H9 (cell line): ENCODE measurements around the gene TAF1A. TPM values are rescaled to one million over a fixed set of nuclear protein-coding genes. Genes with fewer than 3 reads are reported as not detected.

Source experiments
- DNase-seq: peaks from one replicate; pipeline ENCODE4 v3.0.0-alpha.2; 2017
- H2AFZ ChIP-seq: one replicate; pipeline ENCODE4 v1.6.1; 2013; ENCODE audit warnings: mild to moderate bottlenecking, low read length, control low read depth, moderate library complexity
- H2AK5ac ChIP-seq: 2 replicates; pipeline ENCODE4 v1.6.1; 2013; ENCODE audit warnings: low read length, control low read depth, mixed read lengths; ENCODE audit not compliant: insufficient read length
- H2BK120ac ChIP-seq: one replicate; pipeline ENCODE4 v1.6.1; 2013; ENCODE audit warnings: low read depth, mild to moderate bottlenecking, low read length, control low read depth, inconsistent platforms; ENCODE audit not compliant: poor library complexity, severe bottlenecking
- H2BK12ac ChIP-seq: 2 replicates; pipeline ENCODE4 v1.6.1; 2013; ENCODE audit warnings: low read length, control low read depth, mixed read lengths, low read depth; ENCODE audit not compliant: insufficient read length
- H2BK15ac ChIP-seq: 2 replicates; pipeline ENCODE4 v1.6.1; 2013; ENCODE audit warnings: low read depth, low read length, control low read depth
- H2BK20ac ChIP-seq: one replicate; pipeline ENCODE4 v1.6.1; 2013; ENCODE audit warnings: low read depth, mild to moderate bottlenecking, low read length, control low read depth, inconsistent platforms; ENCODE audit not compliant: poor library complexity, severe bottlenecking
- H2BK5ac ChIP-seq: 2 replicates; pipeline ENCODE4 v1.6.1; 2013; ENCODE audit warnings: low read length, control low read depth, mixed read lengths; ENCODE audit not compliant: insufficient read length
- H3K14ac ChIP-seq: 2 replicates; pipeline ENCODE4 v1.6.1; 2013; ENCODE audit warnings: low read length, control low read depth; ENCODE audit not compliant: insufficient read depth
- H3K18ac ChIP-seq: 2 replicates; pipeline ENCODE4 v1.6.1; 2013; ENCODE audit warnings: low read depth, mild to moderate bottlenecking, mixed read lengths, low read length, control low read depth; ENCODE audit not compliant: insufficient read length
- H3K23ac ChIP-seq: 2 replicates; pipeline ENCODE4 v1.6.1; 2013; ENCODE audit warnings: low read length, control low read depth, mixed read lengths, low read depth; ENCODE audit not compliant: insufficient read length
- H3K23me2 ChIP-seq: 2 replicates; pipeline ENCODE4 v1.6.1; 2013; ENCODE audit warnings: low read depth, mild to moderate bottlenecking, mixed read lengths, low read length, control low read depth; ENCODE audit not compliant: insufficient read length, poor library complexity, severe bottlenecking
- H3K27ac ChIP-seq: 2 replicates; pipeline ENCODE4 v1.5.1; 2013; ENCODE audit warnings: low read length, control low read depth, mixed read lengths, low read depth; ENCODE audit not compliant: insufficient read length
- H3K27me3 ChIP-seq: 2 replicates; pipeline ENCODE4 v1.6.1; 2013; ENCODE audit warnings: low read length, control low read depth, inconsistent platforms; ENCODE audit not compliant: insufficient read depth
- H3K4ac ChIP-seq: 2 replicates; pipeline ENCODE4 v1.6.1; 2013; ENCODE audit warnings: low read depth, mild to moderate bottlenecking, control low read depth, inconsistent platforms, low read length, moderate library complexity
- H3K4me1 ChIP-seq: 2 replicates; pipeline ENCODE4 v1.6.1; 2013; ENCODE audit warnings: low read length, control low read depth, inconsistent platforms; ENCODE audit not compliant: insufficient read depth
- H3K4me2 ChIP-seq: 2 replicates; pipeline ENCODE4 v1.6.1; 2013; ENCODE audit warnings: low read length, control low read depth, mixed read lengths; ENCODE audit not compliant: insufficient read length, insufficient read depth
- H3K56ac ChIP-seq: 2 replicates; pipeline ENCODE4 v1.6.1; 2013; ENCODE audit warnings: low read depth, mild to moderate bottlenecking, mixed read lengths, low read length, control low read depth; ENCODE audit not compliant: insufficient read length
- H3K79me1 ChIP-seq: 2 replicates; pipeline ENCODE4 v1.6.1; 2013; ENCODE audit warnings: low read depth, mild to moderate bottlenecking, moderate library complexity, low read length, control low read depth, inconsistent platforms; ENCODE audit not compliant: insufficient read depth, poor library complexity, severe bottlenecking
- H3K79me2 ChIP-seq: 2 replicates; pipeline ENCODE4 v1.6.1; 2013; ENCODE audit warnings: low read length, control low read depth, inconsistent platforms; ENCODE audit not compliant: insufficient read depth
- H3K9ac ChIP-seq: 2 replicates; pipeline ENCODE4 v1.6.1; 2013; ENCODE audit warnings: low read length, control low read depth, mixed read lengths; ENCODE audit not compliant: insufficient read length; ENCODE audit errors: extremely low read depth
- H3K9me3 ChIP-seq: one replicate; pipeline ENCODE4 v1.6.1; 2013; ENCODE audit warnings: low read depth, low read length, inconsistent platforms; ENCODE audit not compliant: control insufficient read depth
- H3T11ph ChIP-seq: one replicate; pipeline ENCODE4 v1.6.1; 2013; ENCODE audit warnings: mild to moderate bottlenecking, low read length, control low read depth, inconsistent platforms
- H4K20me1 ChIP-seq: one replicate; pipeline ENCODE4 v1.6.1; 2013; ENCODE audit not compliant: control insufficient read depth, insufficient read length, insufficient read depth
- H4K5ac ChIP-seq: 2 replicates; pipeline ENCODE4 v1.6.1; 2013; ENCODE audit warnings: low read depth, mild to moderate bottlenecking, mixed read lengths, low read length, control low read depth; ENCODE audit not compliant: insufficient read length
- H4K8ac ChIP-seq: replicated peaks from 2 replicates; pipeline ENCODE4 v1.6.1; 2013; ENCODE audit warnings: low read length, control low read depth, mixed read lengths, low read depth; ENCODE audit not compliant: insufficient read length
- H4K91ac ChIP-seq: 2 replicates; pipeline ENCODE4 v1.6.1; 2013; ENCODE audit warnings: low read depth, mild to moderate bottlenecking, moderate library complexity, mixed read lengths, low read length, control low read depth; ENCODE audit not compliant: insufficient read length
- H3K27ac Mint-ChIP-seq, 3 experiments: 2 replicates in 2 of 3; 3 replicates in 1 of 3; pipeline ENCODE4 v1.8.0; 2020 to 2021; ENCODE audit warnings: mixed read lengths in 3 of 3, mild to moderate bottlenecking in 1 of 3, moderate library complexity in 1 of 3
- H3K27me3 Mint-ChIP-seq: 2 replicates; pipeline ENCODE4 v1.8.0; 2021; ENCODE audit warnings: low read depth, mild to moderate bottlenecking, moderate library complexity, mixed read lengths
- H3K36me3 Mint-ChIP-seq, 3 experiments: 2 replicates in 2 of 3; 3 replicates in 1 of 3; pipeline ENCODE4 v1.8.0; 2020 to 2021; ENCODE audit warnings: low read depth in 3 of 3, mixed read lengths in 3 of 3; ENCODE audit not compliant: insufficient read depth in 1 of 3
- H3K4me1 Mint-ChIP-seq, 2 experiments: 2 replicates each; pipeline ENCODE4 v1.8.0; 2020; ENCODE audit warnings: mixed read lengths in 2 of 2
- H3K4me3 Mint-ChIP-seq, 2 experiments: 2 replicates in 1 of 2; 3 replicates in 1 of 2; pipeline ENCODE4 v1.8.0; 2020 to 2021; ENCODE audit warnings: mild to moderate bottlenecking in 2 of 2, mixed read lengths in 2 of 2, moderate library complexity in 1 of 2
- H3K9me3 Mint-ChIP-seq, 2 experiments: 2 replicates in 1 of 2; 3 replicates in 1 of 2; pipeline ENCODE4 v1.8.0; 2020; ENCODE audit warnings: mild to moderate bottlenecking in 2 of 2, mixed read lengths in 2 of 2, moderate library complexity in 1 of 2
- CTCF ChIP-seq: fragments of 200-600 bp; sonication (generic); conservative IDR thresholded peaks from 3 replicates; pipeline ENCODE4 v1.8.0; 2021; ENCODE audit warnings: antibody characterized with exemption, mild to moderate bottlenecking
- WGBS: extraction: QIAGEN DNeasy Blood & Tissue Kit; methylation state at CpG from one replicate; pipeline ENCODE4 v1.1.7; 2013; ENCODE audit warnings: missing lambda C conversion rate, low lambda C conversion rate, mixed read lengths; ENCODE audit not compliant: insufficient read length; ENCODE audit errors: extremely low coverage; 5-methylcytosine and 5-hydroxymethylcytosine counted together
- total RNA-seq: library from RNA; stranded (reverse); gene quantifications from 2 replicates; pipeline ENCODE4 v1.2.1, GENCODE V29; 2021

TAF1A gene
- total RNA-seq, 1 experiment from 2014 or later, result 14.8 TPM

GRCh38 chr1:222618001-222618879 is 28.5 kb upstream of the TAF1A start, which contains the start of gene MIA3:
TSS of gene MIA3 (plus strand) at chr1:222618097. CDS start at chr1:222618111, 14 bp downstream.
- peak; percentile 29 for DNase-seq
- peaks cover 15 to 25% (median 23%) of the 10 kb centered on the region in 3 experiments; a peak in 6 of 7 replicates for H3K36me3 Mint-ChIP-seq

More at GRCh38 chr1:222618001-222618879, 28.5 kb upstream of the TAF1A start, which contains the start of gene MIA3:
- Histone ChIP-seq H3K79me2 (peaks cover 3% of the 10 kb centered on the region; the same call in 1 of the 2 replicates), H2BK120ac (no peak within 1 kb of the TSS), H4K91ac (no peak within 1 kb of the TSS), H2AFZ (no peak within 1 kb of the TSS), H3K9me3 (no peaks in the 10 kb centered on the region), H3K27ac (no peak within 1 kb of the TSS), H4K8ac (no peak within 1 kb of the TSS), H3K4me2 (peak within 1 kb of the TSS; percentile 95), H3K23me2 (peaks cover 10% of the 10 kb centered on the region), H3T11ph (no peak within 1 kb of the TSS), H4K20me1 (no peaks in the 10 kb centered on the region), H2BK15ac (no peak within 1 kb of the TSS), H4K5ac (no peak within 1 kb of the TSS), H3K18ac (peak within 1 kb of the TSS; percentile 69), H3K14ac (peak within 1 kb of the TSS; percentile 92), H3K27me3 (no peaks in the 10 kb centered on the region), H3K9ac (peak within 1 kb of the TSS; percentile 66), H2AK5ac (no peak within 1 kb of the TSS), H2BK20ac (no peak within 1 kb of the TSS), H3K23ac (no peak within 1 kb of the TSS), H3K4me1 (no peaks in the 10 kb centered on the region), H2BK12ac (no peak within 1 kb of the TSS), H3K79me1 (no peaks in the 10 kb centered on the region), H2BK5ac (no peak within 1 kb of the TSS), H3K56ac (no peak within 1 kb of the TSS), H3K4ac (no peak within 1 kb of the TSS)
- Mint-ChIP-seq H3K4me1 (peaks cover 13 to 14% of the 10 kb centered on the region in 2 experiments; a peak in 3 of 4 replicates), H3K9me3 (no peaks in the 10 kb centered on the region), H3K4me3 (peak within 1 kb of the TSS; percentile 88 to 93), H3K27me3 (peaks cover 25% of the 10 kb centered on the region), H3K27ac (peak within 1 kb of the TSS; percentile 83 to 86 (median 84))
- WGBS, result no CpG with 5 or more reads among the region's 81 CpGs
- TF ChIP-seq CTCF, result no peak
